Activated CD8-positive, alpha-beta T cell treated with anti-CD3 and anti-CD28 coated beads, Interleukin-2, amount 10 ng/mL, durations not matched to agents 7 days and 5 days (primary cell): ENCODE measurements around the gene KATNB1. TPM values are rescaled to one million over a fixed set of nuclear protein-coding genes. Genes with fewer than 3 reads are reported as not detected.

Experiments used
- ATAC-seq: fragments of 150-1000 bp; cut with Tn5 transposase; one replicate; pipeline ENCODE4 v1.10.0; 2021; ENCODE audit warnings: moderate library complexity
- CTCF ChIA-PET: fragments of 350-600 bp; sonication (Branson Sonifier 250); formaldehyde crosslinking; loops from one replicate; lab custom pipeline; 2021; ENCODE audit warnings: antibody characterized with exemption; lab: Charles Lee
- POLR2A ChIA-PET: fragments of 350-600 bp; sonication (Branson Sonifier 250); formaldehyde crosslinking; loops from one replicate; lab custom pipeline; 2021; ENCODE audit warnings: antibody characterized with exemption; lab: Charles Lee
- DNase-seq: peaks from one replicate; pipeline ENCODE4 v3.0.0-alpha.2; 2020
- H3K27ac Mint-ChIP-seq: one replicate; pipeline ENCODE4 v1.8.0; 2021; ENCODE audit warnings: mild to moderate bottlenecking, mixed read lengths
- H3K27me3 Mint-ChIP-seq: one replicate; pipeline ENCODE4 v1.8.0; 2021; ENCODE audit warnings: low read depth, mixed read lengths
- H3K36me3 Mint-ChIP-seq: one replicate; pipeline ENCODE4 v1.8.0; 2021; ENCODE audit warnings: low read depth, mixed read lengths
- H3K4me1 Mint-ChIP-seq: one replicate; pipeline ENCODE4 v1.8.0; 2021; ENCODE audit warnings: low read depth, mixed read lengths
- H3K4me3 Mint-ChIP-seq: one replicate; pipeline ENCODE4 v1.8.0; 2021; ENCODE audit warnings: mild to moderate bottlenecking, mixed read lengths
- H3K9me3 Mint-ChIP-seq: one replicate; pipeline ENCODE4 v1.8.0; 2022; ENCODE audit warnings: mixed read lengths; ENCODE audit not compliant: insufficient read depth
- total RNA-seq, 2 experiments: library from RNA; stranded (reverse); gene quantifications; one replicate each; pipeline ENCODE4 v1.2.3, GENCODE V29; 2021

The KATNB1 gene
- total RNA-seq, 2 experiments from 2014 or later: 36.3 to 36.7 TPM

- DNase-seq (no peak), ATAC-seq (no peak)
- CTCF ChIA-PET: no interaction called here
- H3K27ac Mint-ChIP-seq: no peak overlapping the region
- no peaks in the 10 kb centered on the region for H3K27me3 Mint-ChIP-seq
- no peaks in the 10 kb centered on the region for H3K9me3 Mint-ChIP-seq
- peaks cover 47% of the 10 kb centered on the region for H3K4me1 Mint-ChIP-seq
- no peaks in the 10 kb centered on the region for H3K36me3 Mint-ChIP-seq
- H3K4me3 Mint-ChIP-seq: no peak overlapping the region
- POLR2A ChIA-PET: no interaction called here
These were observed 41.3 kb upstream of the KATNB1 start for GRCh38 chr16:57694231-57694724.

GRCh38 chr16:57694725-57695679, 40.6 kb upstream of the KATNB1 start, which contains the start of gene DRC7:
Gene DRC7, plus strand, starts transcription at chr16:57694806. Its CDS starts 3,144 bp downstream, at chr16:57697950.
- Mint-ChIP-seq H3K27me3 (no peaks in the 10 kb centered on the region), H3K4me3 (peak within 1 kb of the TSS; percentile 61), H3K27ac (peak within 1 kb of the TSS; percentile 69), H3K9me3 (no peaks in the 10 kb centered on the region), H3K4me1 (peaks cover 40% of the 10 kb centered on the region), H3K36me3 (no peaks in the 10 kb centered on the region)
- POLR2A ChIA-PET: no interaction called here
- CTCF ChIA-PET: no interaction called here
- DNase-seq: peak; percentile 57
- peak; percentile 52 for ATAC-seq

GRCh38 chr16:57695680-57696069, 39.9 kb upstream of the KATNB1 start:
- CTCF ChIA-PET: no interaction called here
- no peaks in the 10 kb centered on the region for H3K36me3 Mint-ChIP-seq
- ATAC-seq: no peak
- H3K27ac Mint-ChIP-seq: no peak overlapping the region
- no peak overlapping the region for H3K4me3 Mint-ChIP-seq
- H3K27me3 Mint-ChIP-seq: no peaks in the 10 kb centered on the region
- POLR2A ChIA-PET: no interaction called here
- H3K4me1 Mint-ChIP-seq: peaks cover 33% of the 10 kb centered on the region
- no peak for DNase-seq
- H3K9me3 Mint-ChIP-seq: no peaks in the 10 kb centered on the region

- no peak for ATAC-seq
- CTCF ChIA-PET: no interaction called here
- POLR2A ChIA-PET: no interaction called here
These were observed 39.3 kb upstream of the KATNB1 start for GRCh38 chr16:57696240-57696639.

GRCh38 chr16:57697896-57698537, 37.6 kb upstream of the KATNB1 start:
- ChIA-PET POLR2A (no interaction called here), CTCF (no interaction called here)
- Mint-ChIP-seq H3K4me1 (peaks cover 20% of the 10 kb centered on the region), H3K27ac (no peak overlapping the region), H3K36me3 (no peaks in the 10 kb centered on the region), H3K9me3 (no peaks in the 10 kb centered on the region), H3K27me3 (no peaks in the 10 kb centered on the region), H3K4me3 (no peak overlapping the region)
- no peak for DNase-seq
- ATAC-seq: no peak

More at GRCh38 chr16:57696240-57696639, 39.3 kb upstream of the KATNB1 start:
- Mint-ChIP-seq H3K4me3 (no peak overlapping the region), H3K27ac (no peak overlapping the region), H3K27me3 (no peaks in the 10 kb centered on the region), H3K36me3 (no peaks in the 10 kb centered on the region), H3K4me1 (peaks cover 27% of the 10 kb centered on the region), H3K9me3 (no peaks in the 10 kb centered on the region)
- no peak for DNase-seq

GRCh38 chr16:57698812-57699405, 36.7 kb upstream of the KATNB1 start:
- Mint-ChIP-seq H3K36me3 (no peaks in the 10 kb centered on the region), H3K27me3 (no peaks in the 10 kb centered on the region), H3K4me1 (peaks cover 16% of the 10 kb centered on the region), H3K4me3 (no peak overlapping the region), H3K9me3 (no peaks in the 10 kb centered on the region), H3K27ac (no peak overlapping the region)
- POLR2A ChIA-PET: no interaction called here
- ATAC-seq (no peak), DNase-seq (no peak)
- CTCF ChIA-PET: interaction anchor here (0.9 kb wide), 1 partner anchor 12 kb away, joined by 3 read pairs; no protein-coding TSS in a partner anchor

- DNase-seq: no peak
- Mint-ChIP-seq H3K27ac (no peak overlapping the region), H3K36me3 (no peaks in the 10 kb centered on the region), H3K9me3 (no peaks in the 10 kb centered on the region), H3K4me1 (peaks cover 16% of the 10 kb centered on the region), H3K4me3 (no peak overlapping the region), H3K27me3 (peaks cover 4% of the 10 kb centered on the region)
- CTCF ChIA-PET: interaction anchor here (0.9 kb wide), 1 partner anchor 12 kb away, joined by 3 read pairs; no protein-coding TSS in a partner anchor
- ATAC-seq: no peak
- POLR2A ChIA-PET: no interaction called here
These were observed 36.1 kb upstream of the KATNB1 start for GRCh38 chr16:57699481-57699880.

- CTCF ChIA-PET: no interaction called here
- POLR2A ChIA-PET: no interaction called here
These were observed 35.7 kb upstream of the KATNB1 start for GRCh38 chr16:57699899-57700298.

GRCh38 chr16:57700781-57701551, 34.6 kb upstream of the KATNB1 start:
- ATAC-seq (no peak), DNase-seq (no peak)
- POLR2A ChIA-PET: no interaction called here
- CTCF ChIA-PET: interaction anchor here (1.0 to 1.2 kb wide), 2 partner anchors 11 to 52 kb away, joined by 3 to 4 read pairs; no protein-coding TSS in a partner anchor
- H3K27me3 Mint-ChIP-seq: peaks cover 4% of the 10 kb centered on the region
- no peaks in the 10 kb centered on the region for H3K9me3 Mint-ChIP-seq
- H3K4me1 Mint-ChIP-seq: peaks cover 8% of the 10 kb centered on the region
- no peaks in the 10 kb centered on the region for H3K36me3 Mint-ChIP-seq
- no peak overlapping the region for H3K4me3 Mint-ChIP-seq
- H3K27ac Mint-ChIP-seq: no peak overlapping the region

More at GRCh38 chr16:57699899-57700298, 35.7 kb upstream of the KATNB1 start:
- no peaks in the 10 kb centered on the region for H3K9me3 Mint-ChIP-seq
- ATAC-seq (no peak), DNase-seq (no peak)
- no peaks in the 10 kb centered on the region for H3K36me3 Mint-ChIP-seq
- H3K4me1 Mint-ChIP-seq: peaks cover 14% of the 10 kb centered on the region
- no peak overlapping the region for H3K27ac Mint-ChIP-seq
- peaks cover 4% of the 10 kb centered on the region for H3K27me3 Mint-ChIP-seq
- no peak overlapping the region for H3K4me3 Mint-ChIP-seq

- no peak overlapping the region for H3K27ac Mint-ChIP-seq
- POLR2A ChIA-PET: no interaction called here
These were observed 33.7 kb upstream of the KATNB1 start for GRCh38 chr16:57701759-57702371.

More at GRCh38 chr16:57701759-57702371, 33.7 kb upstream of the KATNB1 start:
- no peak overlapping the region for H3K4me3 Mint-ChIP-seq
- H3K27me3 Mint-ChIP-seq: peaks cover 4% of the 10 kb centered on the region
- no peaks in the 10 kb centered on the region for H3K9me3 Mint-ChIP-seq
- no peak for ATAC-seq
- peaks cover 8% of the 10 kb centered on the region for H3K4me1 Mint-ChIP-seq
- H3K36me3 Mint-ChIP-seq: no peaks in the 10 kb centered on the region
- CTCF ChIA-PET: interaction anchor here (1.0 to 1.2 kb wide), 2 partner anchors 12 to 53 kb away, joined by 3 to 4 read pairs; no protein-coding TSS in a partner anchor
- no peak for DNase-seq
